ENCODE measurements around the gene ARHGEF33. TPM values are rescaled to one million over a fixed set of nuclear protein-coding genes. Genes with fewer than 3 reads are reported as not detected.

ARHGEF33 gene
- total RNA-seq, 1 donor from 2014 or later: 2.5 TPM

DNA sequence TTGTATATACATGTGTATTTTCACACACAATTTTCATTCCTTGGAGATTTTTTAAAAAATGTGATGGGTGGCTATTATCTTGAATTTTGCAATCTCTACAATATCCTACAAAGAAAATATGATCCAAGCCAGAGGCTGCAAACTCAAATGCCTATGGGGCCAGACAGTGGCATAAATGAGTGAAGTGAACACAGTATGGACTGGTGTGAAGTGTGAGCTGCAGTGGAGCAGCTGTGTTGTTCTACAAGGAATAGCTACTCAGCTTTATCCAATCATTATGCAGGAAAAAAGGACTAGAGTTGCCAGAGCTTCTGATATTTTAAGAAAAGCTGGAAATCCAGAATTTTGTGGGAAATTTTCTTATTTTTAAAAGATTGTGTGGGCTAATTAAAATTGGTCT lies 62.1 kb downstream of the ARHGEF33 start:
- Histone ChIP-seq H3K9ac (no peak overlapping the region), H3K36me3 (no peaks in the 10 kb centered on the region), H3K4me1 (no peaks in the 10 kb centered on the region), H3F3A (ENCODE audit: low read depth) (no peaks in the 10 kb centered on the region), H2AFZ (replicated peaks) (no peak overlapping the region), H3K79me2 (ENCODE audit: low read depth) (no peaks in the 10 kb centered on the region), H3K4me2 (no peak overlapping the region), H3K27ac (no peak overlapping the region), H3K27me3 (no peaks in the 10 kb centered on the region), H3K4me3 (no peak overlapping the region), H3K9me3 (ENCODE audit: low read depth) (no peaks in the 10 kb centered on the region), H4K20me1 (ENCODE audit: low read depth) (no peaks in the 10 kb centered on the region)
- Mint-ChIP-seq H3K4me3 (no peak overlapping the region), H3K4me1 (peaks cover 4% of the 10 kb centered on the region), H3K27me3 (ENCODE audit: insufficient read depth, low read depth) (peaks cover 2% of the 10 kb centered on the region), H3K27ac (no peak overlapping the region), H3K9me3 (no peaks in the 10 kb centered on the region), H3K36me3 (no peaks in the 10 kb centered on the region)
- TF ChIP-seq EZH2 (IDR thresholded peaks at IDR 0.05) (no peak), EZH2phosphoT487 (IDR thresholded peaks at IDR 0.05) (no peak)
- TF ChIP-seq, protein P1, sequence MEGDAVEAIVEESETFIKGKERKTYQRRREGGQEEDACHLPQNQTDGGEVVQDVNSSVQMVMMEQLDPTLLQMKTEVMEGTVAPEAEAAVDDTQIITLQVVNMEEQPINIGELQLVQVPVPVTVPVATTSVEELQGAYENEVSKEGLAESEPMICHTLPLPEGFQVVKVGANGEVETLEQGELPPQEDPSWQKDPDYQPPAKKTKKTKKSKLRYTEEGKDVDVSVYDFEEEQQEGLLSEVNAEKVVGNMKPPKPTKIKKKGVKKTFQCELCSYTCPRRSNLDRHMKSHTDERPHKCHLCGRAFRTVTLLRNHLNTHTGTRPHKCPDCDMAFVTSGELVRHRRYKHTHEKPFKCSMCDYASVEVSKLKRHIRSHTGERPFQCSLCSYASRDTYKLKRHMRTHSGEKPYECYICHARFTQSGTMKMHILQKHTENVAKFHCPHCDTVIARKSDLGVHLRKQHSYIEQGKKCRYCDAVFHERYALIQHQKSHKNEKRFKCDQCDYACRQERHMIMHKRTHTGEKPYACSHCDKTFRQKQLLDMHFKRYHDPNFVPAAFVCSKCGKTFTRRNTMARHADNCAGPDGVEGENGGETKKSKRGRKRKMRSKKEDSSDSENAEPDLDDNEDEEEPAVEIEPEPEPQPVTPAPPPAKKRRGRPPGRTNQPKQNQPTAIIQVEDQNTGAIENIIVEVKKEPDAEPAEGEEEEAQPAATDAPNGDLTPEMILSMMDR (IDR thresholded peaks at IDR 0.05): no peak
- no peak for DNase-seq (ENCODE audit: low spot score)

DNA sequence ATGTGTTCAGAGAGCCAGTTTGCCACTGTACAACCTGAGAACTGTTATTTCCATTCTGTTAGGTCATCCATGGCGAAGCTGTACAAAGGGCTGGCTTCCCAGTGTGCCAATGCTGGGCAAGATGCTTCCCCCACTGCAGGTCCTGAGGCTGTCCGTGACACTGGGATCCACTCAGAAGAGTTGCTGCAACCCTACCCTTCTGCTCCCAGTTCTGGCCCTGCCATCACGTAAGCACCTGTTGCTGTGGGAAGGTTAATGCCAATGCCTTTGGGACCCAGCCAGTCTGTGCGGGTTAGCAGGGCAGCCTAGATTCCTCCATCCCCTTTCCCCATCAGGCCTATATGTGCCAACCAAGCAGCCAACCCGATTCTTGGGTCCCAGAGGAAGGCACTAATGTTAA lies 68.3 kb downstream of the ARHGEF33 start:
- no peak for TF ChIP-seq EZH2 (IDR thresholded peaks at IDR 0.05)
- TF ChIP-seq, protein P1 (IDR thresholded peaks at IDR 0.05): no peak
- no peak for TF ChIP-seq EZH2phosphoT487 (IDR thresholded peaks at IDR 0.05)

DNA sequence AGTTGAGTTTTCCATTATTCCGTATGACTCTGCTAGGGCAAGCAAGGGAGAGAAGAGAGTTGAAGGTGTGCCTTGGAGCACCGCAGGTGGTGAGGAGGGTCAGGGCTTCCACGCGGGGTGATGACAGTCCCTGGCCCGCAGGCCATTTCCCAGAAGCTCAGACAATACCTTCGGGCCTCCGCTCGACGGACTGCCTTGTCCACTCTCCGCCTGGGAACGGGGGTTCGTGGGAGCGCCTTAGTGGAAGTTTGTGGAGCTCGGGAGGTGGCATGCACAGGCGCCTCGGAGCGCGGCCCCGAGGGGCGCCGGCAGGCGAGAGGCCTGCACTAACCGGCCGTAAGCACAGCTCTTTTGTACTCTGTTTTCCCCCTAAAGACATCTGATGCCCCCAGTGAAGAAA lies 69.8 kb downstream of the ARHGEF33 start:
- Mint-ChIP-seq H3K4me1 (peaks cover 4% of the 10 kb centered on the region), H3K36me3 (peaks cover 2% of the 10 kb centered on the region), H3K4me3 (no peak overlapping the region), H3K27ac (no peak overlapping the region), H3K9me3 (peaks cover 7% of the 10 kb centered on the region), H3K27me3 (ENCODE audit: insufficient read depth, low read depth) (peaks cover 3% of the 10 kb centered on the region)
- Histone ChIP-seq H3K4me2 (no peak overlapping the region), H3K9me3 (ENCODE audit: low read depth) (no peaks in the 10 kb centered on the region), H3F3A (ENCODE audit: low read depth) (no peaks in the 10 kb centered on the region), H3K27me3 (peaks cover 26% of the 10 kb centered on the region), H3K4me1 (no peaks in the 10 kb centered on the region), H2AFZ (replicated peaks) (no peak overlapping the region), H3K4me3 (no peak overlapping the region), H3K36me3 (no peaks in the 10 kb centered on the region), H4K20me1 (ENCODE audit: low read depth) (no peaks in the 10 kb centered on the region), H3K79me2 (ENCODE audit: low read depth) (no peaks in the 10 kb centered on the region), H3K9ac (no peak overlapping the region), H3K27ac (no peak overlapping the region)
- TF ChIP-seq EZH2phosphoT487 (IDR thresholded peaks at IDR 0.05) (no peak), EZH2 (IDR thresholded peaks at IDR 0.05) (no peak)
- TF ChIP-seq, protein P1 (IDR thresholded peaks at IDR 0.05): no peak
- DNase-seq (ENCODE audit: low spot score): no peak

More for the DNA sequence above, 68.3 kb downstream of the ARHGEF33 start:
- no peak for DNase-seq (ENCODE audit: low spot score)
- H3K79me2 ChIP-seq (ENCODE audit: low read depth): no peaks in the 10 kb centered on the region
- no peaks in the 10 kb centered on the region for H3K9me3 ChIP-seq (ENCODE audit: low read depth)
- no peaks in the 10 kb centered on the region for H3K36me3 ChIP-seq
- no peak overlapping the region for H3K4me3 ChIP-seq
- no peak overlapping the region for H3K27ac ChIP-seq
- no peak overlapping the region for H2AFZ ChIP-seq (replicated peaks)
- Mint-ChIP-seq H3K27ac (no peak overlapping the region), H3K4me1 (peaks cover 4% of the 10 kb centered on the region), H3K36me3 (peaks cover 2% of the 10 kb centered on the region), H3K27me3 (ENCODE audit: insufficient read depth, low read depth) (peaks cover 3% of the 10 kb centered on the region), H3K9me3 (peaks cover 7% of the 10 kb centered on the region), H3K4me3 (no peak overlapping the region)
- peaks cover 26% of the 10 kb centered on the region for H3K27me3 ChIP-seq
- H4K20me1 ChIP-seq (ENCODE audit: low read depth): no peaks in the 10 kb centered on the region
- no peak overlapping the region for H3K9ac ChIP-seq
- H3K4me2 ChIP-seq: no peak overlapping the region
- no peaks in the 10 kb centered on the region for H3F3A ChIP-seq (ENCODE audit: low read depth)
- no peaks in the 10 kb centered on the region for H3K4me1 ChIP-seq

All from neural progenitor cell (in vitro differentiated cells).